K562 (cell line): ENCODE data around the gene HOXB5. TPM values are rescaled to one million over a fixed set of nuclear protein-coding genes. Genes with fewer than 3 reads are reported as not detected.
A peak's percentile ranks its signal among the peaks of the same experiment; 100 is the strongest.

Source experiments
- ATAC-seq: fragments of 200-7000 bp; cut with Tn5 transposase; 3 replicates; pipeline ENCODE4 v1.9.1; 2020; ENCODE audit warnings: moderate library complexity
- BruUV-seq: library from RNA; stranded (reverse); fragments of 400-500 nt; replicated peaks from 2 replicates; lab custom pipeline; 2021; lab: Mats Ljungman, UMichigan
- CTCF ChIA-PET: fragments of 300-600 bp; formaldehyde crosslinking; extraction: SDS; loops from one replicate; lab custom pipeline; 2021; ENCODE audit warnings: low intra/inter-chr PET ratio; lab: Yijun Ruan, JAX
- POLR2A ChIA-PET: fragments of 300-600, 350-650 bp; sonication (Branson Sonifier 250); formaldehyde crosslinking; extraction: SDS; loops from one replicate; lab custom pipeline; 2021; ENCODE audit warnings: antibody characterized with exemption, inconsistent platforms; lab: Yijun Ruan, JAX
- DNase-seq, 4 experiments: peaks; one replicate each; pipeline versions ENCODE4 v3.0.0 to v3.0.0-alpha.2; 2011 to 2018; ENCODE audit warnings: low spot score in 3 of 4, mixed read lengths in 3 of 4; ENCODE audit errors: extremely low read depth in 1 of 4
- FAIRE-seq: peaks from 2 replicates; lab custom pipeline; 2011; peaks lifted over from hg19 to GRCh38; lab: Jason Lieb, UNC
- H2AFZ ChIP-seq: 2 replicates; pipeline ENCODE4 v1.6.0; 2011; ENCODE audit warnings: low read depth, low read length, control low read depth, inconsistent platforms
- H3K27ac ChIP-seq: fragments of 200-600 bp; 3 replicates; pipeline ENCODE4 v1.8.0; 2011; ENCODE audit warnings: low read depth, mild to moderate bottlenecking, control low read depth, inconsistent platforms, low read length, moderate library complexity, mixed read lengths; ENCODE audit errors: extremely low read depth
- H3K27me3 ChIP-seq, 2 experiments: fragments of 300-600 bp in 1 of 2; 2 replicates in 1 of 2; 3 replicates in 1 of 2; pipeline versions ENCODE4 v1.6.0 to v1.8.0; 2011; ENCODE audit warnings: inconsistent platforms in 2 of 2, low read length in 2 of 2, mild to moderate bottlenecking in 1 of 2, mixed read lengths in 1 of 2, moderate library complexity in 1 of 2; ENCODE audit not compliant: control insufficient read depth in 2 of 2, insufficient read depth in 2 of 2
- H3K36me3 ChIP-seq: fragments of 300-600 bp; 3 replicates; pipeline ENCODE4 v1.8.0; 2011; ENCODE audit warnings: mild to moderate bottlenecking, low read length, inconsistent platforms; ENCODE audit not compliant: control insufficient read depth, insufficient read depth
- H3K4me1 ChIP-seq, 2 experiments: fragments of 200-600 bp in 1 of 2; replicated peaks in 1 of 2; 2 replicates in 1 of 2; 3 replicates in 1 of 2; pipeline versions ENCODE4 v1.5.1 to v1.8.0; 2011; ENCODE audit warnings: inconsistent platforms in 2 of 2, low read length in 2 of 2, mild to moderate bottlenecking in 1 of 2, mixed read lengths in 1 of 2, moderate library complexity in 1 of 2; ENCODE audit not compliant: control insufficient read depth in 2 of 2, insufficient read depth in 2 of 2
- H3K4me2 ChIP-seq: 2 replicates; pipeline ENCODE4 v1.6.1; 2011; ENCODE audit warnings: low read length, control low read depth, inconsistent platforms, mixed read lengths; ENCODE audit not compliant: insufficient read depth
- H3K4me3 ChIP-seq: fragments of 200-600 bp; sonication (generic), shearing (Covaris generic); 2 replicates; pipeline ENCODE4 v1.5.1; 2016; ENCODE audit warnings: control low read depth, inconsistent platforms
- H3K79me2 ChIP-seq: fragments of 200-600 bp; 3 replicates; pipeline ENCODE4 v1.8.0; 2011; ENCODE audit warnings: low read length, inconsistent platforms; ENCODE audit not compliant: control insufficient read depth, insufficient read depth
- H3K9ac ChIP-seq, 2 experiments: 2 replicates each; pipeline versions ENCODE4 v1.6.0 to v1.6.1; 2011; ENCODE audit warnings: low read depth in 2 of 2, low read length in 2 of 2, control low read depth in 1 of 2, inconsistent platforms in 1 of 2, mild to moderate bottlenecking in 1 of 2, mixed read lengths in 1 of 2; ENCODE audit not compliant: insufficient read depth in 1 of 2
- H3K9me1 ChIP-seq: one replicate; pipeline ENCODE4 v1.6.0; 2011; ENCODE audit warnings: inconsistent platforms, mild to moderate bottlenecking, low read length, moderate library complexity; ENCODE audit not compliant: control insufficient read depth, insufficient read depth
- H3K9me3 ChIP-seq: replicated peaks from 2 replicates; pipeline ENCODE4 v1.5.1; 2011; ENCODE audit warnings: low read depth, low read length, inconsistent platforms; ENCODE audit not compliant: control insufficient read depth, insufficient read depth
- H4K20me1 ChIP-seq: replicated peaks from 2 replicates; pipeline ENCODE4 v1.6.1; 2011; ENCODE audit warnings: low read length, inconsistent platforms, mixed read lengths; ENCODE audit not compliant: control insufficient read depth, insufficient read depth
- C11orf30 ChIP-seq: fragments of 450-650 bp; IDR thresholded peaks from 2 replicates; pipeline ENCODE4 v1.6.1; 2016; ENCODE audit warnings: low read depth, mild to moderate bottlenecking
- MAFK ChIP-seq: IDR thresholded peaks from 2 replicates; pipeline ENCODE4 v1.6.1; 2011; ENCODE audit warnings: low read length, improper control_type of control experiment
- ZBTB40 ChIP-seq, 2 experiments: fragments of 450-650 bp in 1 of 2; sonication (generic) in 1 of 2; formaldehyde crosslinking in 1 of 2; IDR thresholded peaks; 2 replicates each; pipeline versions ENCODE4 v1.7.1 to v1.9.0; 2016 to 2022; ENCODE audit warnings: inconsistent platforms in 1 of 2, mild to moderate bottlenecking in 1 of 2, missing genetic modification reagents in 1 of 2
- WGBS: fragments of 100-300 bp; shearing (Covaris generic); methylation state at CpG from one replicate; pipeline ENCODE4 v1.1.6; 2016; ENCODE audit warnings: low coverage, mixed read lengths; ENCODE audit not compliant: insufficient coverage; ENCODE audit errors: missing lambda C conversion rate; 5-methylcytosine and 5-hydroxymethylcytosine counted together
- in situ Hi-C: fragments of 300-500 bp; cut with MboI; formaldehyde crosslinking; loops from 4 replicates; pipeline ENCODE4 v1.15.0; 2018; ENCODE audit warnings: inconsistent platforms, mixed read lengths
- intact Hi-C: fragments of 100-400 bp; cut with micrococcal nuclease; formaldehyde crosslinking; loops from 2 replicates; pipeline ENCODE4 v1.14.2; 2022
- polyA plus RNA-seq, 8 experiments: library from polyadenylated mRNA; depleted of rRNA in 4 of 8; stranded (reverse) in 5 of 8; unstranded in 3 of 8; fragments of >200 nt; fragmentation: Nextera tagmentation in 2 of 8; fragmentation: Illumina TruSeq in 1 of 8; extraction: Ambion mirVana in 2 of 8; extraction: Trizol in 1 of 8; gene quantifications; 2 replicates each; pipeline versions ENCODE4 v1.2.1 to v1.2.3, GENCODE V29; 2011 to 2014; ENCODE audit warnings: inconsistent platforms in 1 of 8, missing spikeins in 1 of 8
- total RNA-seq, 7 experiments: library from RNA; depleted of rRNA in 6 of 7; stranded (reverse); fragments of >200 nt in 6 of 7; fragmentation: Illumina TruSeq in 2 of 7; extraction: Trizol in 2 of 7; gene quantifications; 2 replicates each; pipeline versions ENCODE4 v1.2.1 to v1.2.3, GENCODE V29; 2011 to 2021; ENCODE audit warnings: low replicate concordance in 1 of 7
- TF ChIP-seq, protein P1 (sequence below): fragments of 450-650 bp; IDR thresholded peaks from 2 replicates; pipeline ENCODE4 v1.6.1; 2016

Gene HOXB5
- total and polyA plus RNA-seq, 9 of the 15 experiments (the other 6 are each of a cell fraction or from before 2014, with no cell fraction given): 0.24 to 2.7 (median 0.65) TPM

- FAIRE-seq: peak; percentile 80
- peak in 1 of 4 experiments; percentile 31 for DNase-seq
- Histone ChIP-seq H3K9me1 (no peaks in the 10 kb centered on the region), H3K9ac (peak overlapping the region; percentile 57 to 72; a peak in 3 of 4 replicates), H2AFZ (no peak overlapping the region), H3K27me3 (no peaks in the 10 kb centered on the region), H3K4me3 (no peak overlapping the region), H3K4me1 (peaks cover 47 to 49% of the 10 kb centered on the region in 2 experiments), H4K20me1 (no peaks in the 10 kb centered on the region), H3K9me3 (no peaks in the 10 kb centered on the region), H3K4me2 (peak overlapping the region; percentile 17; the same call in 1 of the 2 replicates), H3K27ac (peak overlapping the region; percentile 93; the same call in 2 of the 3 replicates), H3K36me3 (peaks cover 70% of the 10 kb centered on the region; the same call in 2 of the 3 replicates), H3K79me2 (peaks cover 57% of the 10 kb centered on the region)
- POLR2A ChIA-PET: interaction anchor here (0.9 to 3.4 kb wide), 7 partner anchors 10 to 67 kb away, joined by 3 to 21 read pairs (median 4); no protein-coding TSS in a partner anchor
- no peak; the same call in 1 of the 3 replicates for ATAC-seq
- intact Hi-C loops: no loop called here
- WGBS: 30% methylated on average over 7 of the region's 7 CpGs
- in situ Hi-C loops: no loop called here
- CTCF ChIA-PET: no interaction called here
- BruUV-seq: no TSS peak
- TF ChIP-seq ZBTB40 (IDR thresholded peaks at IDR 0.05) (no peak), ZBTB40 (CRISPR knock-in tag; IDR thresholded peaks at IDR 0.05) (no peak), MAFK (0 out of 2 replicates have a peak, but pooled peaks have one; percentile 3), C11orf30 (peak; percentile 58)
- TF ChIP-seq, protein P1, sequence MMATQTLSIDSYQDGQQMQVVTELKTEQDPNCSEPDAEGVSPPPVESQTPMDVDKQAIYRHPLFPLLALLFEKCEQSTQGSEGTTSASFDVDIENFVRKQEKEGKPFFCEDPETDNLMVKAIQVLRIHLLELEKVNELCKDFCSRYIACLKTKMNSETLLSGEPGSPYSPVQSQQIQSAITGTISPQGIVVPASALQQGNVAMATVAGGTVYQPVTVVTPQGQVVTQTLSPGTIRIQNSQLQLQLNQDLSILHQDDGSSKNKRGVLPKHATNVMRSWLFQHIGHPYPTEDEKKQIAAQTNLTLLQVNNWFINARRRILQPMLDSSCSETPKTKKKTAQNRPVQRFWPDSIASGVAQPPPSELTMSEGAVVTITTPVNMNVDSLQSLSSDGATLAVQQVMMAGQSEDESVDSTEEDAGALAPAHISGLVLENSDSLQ: peak; percentile 68
Observed at GRCh38 chr17:48556576-48557401, 36.8 kb downstream of the HOXB5 start.
